GM13977 (cell line): ENCODE data around the gene GPR6.

Experiments used
- DNase-seq: peaks from one replicate; pipeline ENCODE4 v3.0.0; 2012; ENCODE audit warnings: low spot score
- CTCF ChIP-seq: IDR thresholded peaks from 2 replicates; pipeline ENCODE4 v1.5.1; 2012; ENCODE audit warnings: mild to moderate bottlenecking, control low read depth; ENCODE audit not compliant: insufficient read depth; ENCODE audit errors: extremely low read depth, missing control alignments
- in situ Hi-C: fragments of 300-500 bp; cut with MboI; formaldehyde crosslinking; loops from one replicate; pipeline ENCODE4 v1.12.0; 2022; ENCODE audit warnings: low sequenced_read_pairs, low pct_unique_long_range_greater_than_20kb, mixed read lengths, inconsistent platforms; ENCODE audit not compliant: unreplicated experiment

The GPR6 gene

DNA sequence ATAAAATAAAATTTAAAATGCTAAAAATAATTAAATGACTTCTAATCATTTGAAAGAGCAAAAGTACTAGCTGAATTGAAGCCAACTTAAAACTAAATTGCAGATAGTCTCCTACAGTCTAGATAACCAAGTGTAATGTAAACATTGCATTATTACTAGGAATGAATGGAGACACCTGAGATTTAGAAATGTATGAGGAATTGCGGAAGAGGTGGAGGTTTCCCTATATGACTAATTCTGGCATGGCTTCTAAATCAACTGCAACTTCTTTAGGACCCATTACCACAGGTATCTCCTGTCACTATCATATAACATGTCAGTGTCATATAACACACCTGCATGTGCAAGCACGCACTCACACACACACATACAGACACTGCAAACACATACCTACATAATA is 13.2 kb upstream of the GPR6 start:
- no peak for DNase-seq
- no peak for TF ChIP-seq CTCF
- in situ Hi-C loops, result no loop called here

DNA sequence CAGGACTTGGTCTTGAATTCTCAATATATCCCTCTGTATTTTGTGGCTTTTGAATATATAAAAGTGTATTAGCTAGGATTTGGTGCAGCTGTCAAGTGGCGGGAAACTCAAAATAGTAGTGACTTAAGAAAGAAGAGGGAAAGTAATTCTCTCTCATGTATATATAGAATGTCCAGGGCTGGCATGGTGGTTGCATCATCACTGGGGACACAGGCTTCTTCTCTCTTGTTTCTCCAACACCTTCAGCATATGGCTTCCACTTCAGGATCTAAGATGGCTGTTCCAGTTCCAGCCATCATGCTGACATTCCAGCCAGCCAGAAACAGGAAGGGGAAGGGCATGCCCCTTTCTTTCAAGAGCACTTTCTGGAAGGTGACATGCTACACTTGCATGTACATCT is 11.8 kb upstream of the GPR6 start:
- in situ Hi-C loops, result no loop called here
- no peak for DNase-seq
- no peak for TF ChIP-seq CTCF

DNA sequence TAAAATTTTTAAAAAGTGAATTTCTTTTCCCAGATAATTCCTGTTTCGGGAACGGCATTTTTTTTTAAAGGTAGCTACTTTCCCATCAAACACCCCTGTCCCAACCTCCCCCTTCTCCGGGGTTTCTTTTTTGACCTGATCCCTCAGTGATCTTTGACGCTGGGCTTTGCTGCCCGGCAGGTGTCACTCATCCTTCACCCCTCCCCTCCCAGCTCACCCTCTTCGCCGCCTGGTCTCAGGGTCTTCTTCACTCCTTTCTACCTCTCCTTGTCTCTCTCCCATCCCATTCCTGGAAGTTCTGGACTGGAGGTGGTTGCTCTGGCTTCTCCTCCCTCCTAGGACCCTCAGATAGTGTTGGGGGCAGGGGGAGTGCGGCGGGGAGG is 329 bp upstream of the GPR6 start:
- DNase-seq, result no peak
- TF ChIP-seq CTCF, result no peak
- in situ Hi-C loops, result no loop called here

DNA sequence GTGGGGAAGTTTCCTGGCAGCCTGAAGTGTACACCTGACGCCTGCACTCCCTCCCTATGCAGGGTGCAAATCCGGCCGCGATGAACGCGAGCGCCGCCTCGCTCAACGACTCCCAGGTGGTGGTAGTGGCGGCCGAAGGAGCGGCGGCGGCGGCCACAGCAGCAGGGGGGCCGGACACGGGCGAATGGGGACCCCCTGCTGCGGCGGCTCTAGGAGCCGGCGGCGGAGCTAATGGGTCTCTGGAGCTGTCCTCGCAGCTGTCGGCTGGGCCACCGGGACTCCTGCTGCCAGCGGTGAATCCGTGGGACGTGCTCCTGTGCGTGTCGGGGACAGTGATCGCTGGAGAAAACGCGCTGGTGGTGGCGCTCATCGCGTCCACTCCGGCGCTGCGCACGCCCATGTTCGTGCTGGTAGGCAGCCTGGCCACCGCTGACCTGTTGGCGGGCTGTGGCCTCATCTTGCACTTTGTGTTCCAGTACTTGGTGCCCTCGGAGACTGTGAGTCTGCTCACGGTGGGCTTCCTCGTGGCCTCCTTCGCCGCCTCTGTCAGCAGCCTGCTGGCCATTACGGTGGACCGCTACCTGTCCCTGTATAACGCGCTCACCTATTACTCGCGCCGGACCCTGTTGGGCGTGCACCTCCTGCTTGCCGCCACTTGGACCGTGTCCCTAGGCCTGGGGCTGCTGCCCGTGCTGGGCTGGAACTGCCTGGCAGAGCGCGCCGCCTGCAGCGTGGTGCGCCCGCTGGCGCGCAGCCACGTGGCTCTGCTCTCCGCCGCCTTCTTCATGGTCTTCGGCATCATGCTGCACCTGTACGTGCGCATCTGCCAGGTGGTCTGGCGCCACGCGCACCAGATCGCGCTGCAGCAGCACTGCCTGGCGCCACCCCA is 1.2 kb downstream of the GPR6 start:
- no peak for DNase-seq
- in situ Hi-C loops, result no loop called here
- no peak for TF ChIP-seq CTCF

DNA sequence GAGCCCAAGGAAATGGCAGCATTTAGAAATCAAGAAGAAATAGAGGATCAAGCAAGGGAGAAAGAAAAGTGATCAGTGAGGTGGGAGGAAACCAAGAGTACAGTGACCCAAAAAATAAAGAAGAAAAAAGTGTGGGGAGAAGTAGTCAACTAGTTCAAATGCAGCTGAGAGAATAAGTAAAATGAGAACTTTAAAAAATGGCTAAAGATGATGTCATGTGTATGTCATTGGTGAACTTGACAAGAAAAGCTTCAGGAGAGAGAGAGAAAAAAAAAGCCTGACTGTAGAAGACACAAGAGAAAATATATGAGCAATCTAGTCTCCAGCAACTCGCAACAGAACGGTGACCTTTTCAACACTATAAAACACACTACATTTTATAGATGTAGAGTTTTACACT is 6.3 kb downstream of the GPR6 start:
- DNase-seq, result no peak
- in situ Hi-C loops, result no loop called here
- TF ChIP-seq CTCF, result no peak

- in situ Hi-C loops, result no loop called here
- DNase-seq, result no peak
- TF ChIP-seq CTCF, result no peak
These were observed 9.1 kb downstream of the GPR6 start for GRCh38 chr6:109987196-109987595.
